OCI-LY3 (cell line): ENCODE data around the gene HCAR3.
A peak's percentile ranks its signal among the peaks of the same experiment; 100 is the strongest.

Experiments used
- H2AFZ ChIP-seq: fragments of 200-600, 300-600 bp; shearing (Covaris generic); 2 replicates; pipeline ENCODE4 v1.6.0; 2014; ENCODE audit warnings: antibody characterized with exemption, low read depth, low read length
- H3K27ac ChIP-seq: fragments of 200-600, 300-600 bp; sonication (generic); 2 replicates; pipeline ENCODE4 v1.5.1; 2014; ENCODE audit warnings: mild to moderate bottlenecking, low read length, moderate library complexity, mixed read lengths
- H3K27me3 ChIP-seq: fragments of 200-600, 300-600 bp; sonication (generic); 2 replicates; pipeline ENCODE4 v1.6.1; 2014; ENCODE audit warnings: low read depth, low read length, mixed read lengths
- H3K36me3 ChIP-seq: fragments of 200-600, 300-600 bp; sonication (generic); replicated peaks from 2 replicates; pipeline ENCODE3; 2014; ENCODE audit warnings: low read depth, low read length, mixed read lengths
- H3K4me1 ChIP-seq: fragments of 300-600, 200-600 bp; sonication (generic); 2 replicates; pipeline ENCODE4 v1.6.1; 2014; ENCODE audit warnings: low read length, mixed read lengths
- H3K4me2 ChIP-seq: fragments of 200-600, 300-600 bp; sonication (generic); 2 replicates; pipeline ENCODE4 v1.6.1; 2014; ENCODE audit warnings: low read length, mixed read lengths
- H3K4me3 ChIP-seq: fragments of 300-600, 200-600 bp; sonication (generic); 2 replicates; pipeline ENCODE4 v1.5.1; 2014; ENCODE audit warnings: antibody characterized with exemption, mild to moderate bottlenecking, low read length, moderate library complexity
- H3K79me2 ChIP-seq: fragments of 300-600, 200-600 bp; shearing (Covaris generic); 2 replicates; pipeline ENCODE4 v1.6.1; 2014; ENCODE audit warnings: mild to moderate bottlenecking, low read length, mixed read lengths
- H3K9ac ChIP-seq: fragments of 300-600, 200-600 bp; shearing (Covaris generic); 2 replicates; pipeline ENCODE4 v1.6.0; 2014; ENCODE audit warnings: mild to moderate bottlenecking, low read length, moderate library complexity
- H3K9me3 ChIP-seq: fragments of 200-600, 300-600 bp; shearing (Covaris generic); 2 replicates; pipeline ENCODE4 v1.6.1; 2014; ENCODE audit warnings: low read length, mixed read lengths; ENCODE audit not compliant: insufficient read depth
- H4K20me1 ChIP-seq: fragments of 200-600, 300-600 bp; sonication (generic); 2 replicates; pipeline ENCODE4 v1.6.1; 2016; ENCODE audit warnings: low read length, mixed read lengths; ENCODE audit not compliant: insufficient read depth
- EZH2phosphoT487 ChIP-seq: fragments of 200-600 bp; shearing (Covaris generic); IDR thresholded peaks from 2 replicates; pipeline ENCODE4 v1.6.1; 2018; ENCODE audit warnings: antibody characterized with exemption, mixed run types, low read depth
- TF ChIP-seq, protein P1 (sequence below): fragments of 200-600, 300-600 bp; sonication (generic); IDR thresholded peaks from 2 replicates; pipeline ENCODE4 v1.5.1; 2014; ENCODE audit warnings: antibody characterized with exemption, low read length, low read depth

HCAR3 gene

DNA sequence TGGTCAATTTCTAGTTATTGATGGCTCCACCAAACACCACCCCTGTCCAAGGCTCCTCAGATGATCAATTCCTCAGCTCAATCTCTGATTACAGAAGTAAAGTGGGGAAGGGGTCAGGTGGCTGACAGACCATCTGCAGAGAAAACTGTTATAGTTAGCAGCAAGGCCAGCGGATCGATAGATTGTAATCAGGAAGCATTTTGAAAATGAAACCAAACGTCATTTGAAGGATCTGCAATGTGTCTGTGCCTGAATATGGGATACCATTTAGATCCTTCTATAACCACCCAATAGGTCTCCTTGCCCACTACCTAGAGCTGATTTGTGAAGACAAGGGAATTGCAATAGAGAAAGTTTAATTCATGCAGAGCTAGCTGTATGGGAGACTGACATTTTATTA is 25.0 kb downstream of the HCAR3 start:
- H3K9ac ChIP-seq, result no peak overlapping the region

DNA sequence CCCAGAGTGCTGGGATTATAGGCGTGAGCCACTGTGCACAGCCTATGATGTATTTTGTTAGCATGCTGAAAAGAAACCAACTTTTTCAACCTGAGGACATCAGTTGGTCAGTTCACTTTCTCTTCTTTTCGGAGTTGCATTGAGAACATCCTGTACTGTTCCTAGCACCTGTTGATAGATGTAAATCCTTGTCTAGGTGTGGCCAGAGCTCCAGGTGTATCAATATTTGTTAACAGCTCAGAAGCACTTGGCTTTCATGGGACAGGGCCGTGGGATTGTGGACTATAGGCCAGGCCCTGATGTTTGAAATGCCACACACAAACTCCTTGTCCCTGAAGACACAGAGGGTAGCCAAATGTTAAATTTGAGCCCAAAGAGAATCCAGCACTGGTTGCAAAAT is 28.3 kb downstream of the HCAR3 start:
- no peak overlapping the region for H3K27ac ChIP-seq
- no peaks in the 10 kb centered on the region for H3K9me3 ChIP-seq
- H3K36me3 ChIP-seq, result no peaks in the 10 kb centered on the region
- H4K20me1 ChIP-seq, result no peaks in the 10 kb centered on the region
- H3K79me2 ChIP-seq, result no peaks in the 10 kb centered on the region
- H3K4me1 ChIP-seq, result peaks cover 4% of the 10 kb centered on the region; the same call in 1 of the 2 replicates
- no peak overlapping the region for H3K4me2 ChIP-seq
- no peak overlapping the region for H2AFZ ChIP-seq
- TF ChIP-seq, protein P1, sequence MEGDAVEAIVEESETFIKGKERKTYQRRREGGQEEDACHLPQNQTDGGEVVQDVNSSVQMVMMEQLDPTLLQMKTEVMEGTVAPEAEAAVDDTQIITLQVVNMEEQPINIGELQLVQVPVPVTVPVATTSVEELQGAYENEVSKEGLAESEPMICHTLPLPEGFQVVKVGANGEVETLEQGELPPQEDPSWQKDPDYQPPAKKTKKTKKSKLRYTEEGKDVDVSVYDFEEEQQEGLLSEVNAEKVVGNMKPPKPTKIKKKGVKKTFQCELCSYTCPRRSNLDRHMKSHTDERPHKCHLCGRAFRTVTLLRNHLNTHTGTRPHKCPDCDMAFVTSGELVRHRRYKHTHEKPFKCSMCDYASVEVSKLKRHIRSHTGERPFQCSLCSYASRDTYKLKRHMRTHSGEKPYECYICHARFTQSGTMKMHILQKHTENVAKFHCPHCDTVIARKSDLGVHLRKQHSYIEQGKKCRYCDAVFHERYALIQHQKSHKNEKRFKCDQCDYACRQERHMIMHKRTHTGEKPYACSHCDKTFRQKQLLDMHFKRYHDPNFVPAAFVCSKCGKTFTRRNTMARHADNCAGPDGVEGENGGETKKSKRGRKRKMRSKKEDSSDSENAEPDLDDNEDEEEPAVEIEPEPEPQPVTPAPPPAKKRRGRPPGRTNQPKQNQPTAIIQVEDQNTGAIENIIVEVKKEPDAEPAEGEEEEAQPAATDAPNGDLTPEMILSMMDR, result no peak
- no peak for TF ChIP-seq EZH2phosphoT487
- no peaks in the 10 kb centered on the region for H3K27me3 ChIP-seq
- no peak overlapping the region for H3K9ac ChIP-seq
- H3K4me3 ChIP-seq, result no peak overlapping the region

More for the DNA sequence above, 25.0 kb downstream of the HCAR3 start:
- Histone ChIP-seq H3K4me3 (peak overlapping the region; percentile 47; the same call in 1 of the 2 replicates), H3K36me3 (no peaks in the 10 kb centered on the region), H4K20me1 (no peaks in the 10 kb centered on the region), H3K4me1 (peaks cover 4% of the 10 kb centered on the region; the same call in 1 of the 2 replicates), H3K27ac (no peak overlapping the region), H3K9me3 (no peaks in the 10 kb centered on the region), H2AFZ (peak overlapping the region; percentile 62), H3K4me2 (peak overlapping the region; percentile 70), H3K27me3 (no peaks in the 10 kb centered on the region), H3K79me2 (no peaks in the 10 kb centered on the region)
- TF ChIP-seq, protein P1, result no peak
- no peak for TF ChIP-seq EZH2phosphoT487

DNA sequence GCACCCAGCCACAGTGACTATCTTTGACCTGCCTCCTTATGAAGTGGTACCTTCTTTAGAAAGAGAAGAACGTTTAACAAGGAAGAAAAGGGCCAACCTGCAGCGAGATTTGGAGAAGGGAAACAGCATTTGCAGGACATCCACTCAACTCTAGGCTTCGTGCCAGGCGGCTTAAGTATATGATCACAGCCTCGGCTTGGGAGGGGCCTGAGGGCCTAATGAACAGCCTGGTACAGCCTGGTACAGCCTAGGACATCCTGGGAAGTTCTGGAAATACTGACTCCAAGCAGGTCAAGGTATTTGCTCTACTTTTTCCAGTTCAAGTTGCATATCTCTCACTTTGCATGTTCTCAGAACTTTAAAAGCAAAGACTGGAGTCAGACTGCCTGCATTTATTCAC is 29.5 kb downstream of the HCAR3 start:
- H4K20me1 ChIP-seq, result no peaks in the 10 kb centered on the region
- no peak overlapping the region for H3K4me2 ChIP-seq
- no peaks in the 10 kb centered on the region for H3K27me3 ChIP-seq
- no peak overlapping the region for H3K9ac ChIP-seq
- H3K27ac ChIP-seq, result no peak overlapping the region
- H2AFZ ChIP-seq, result no peak overlapping the region
- no peaks in the 10 kb centered on the region for H3K36me3 ChIP-seq
- H3K9me3 ChIP-seq, result no peaks in the 10 kb centered on the region
- TF ChIP-seq, protein P1, result no peak
- no peak for TF ChIP-seq EZH2phosphoT487
- H3K4me3 ChIP-seq, result no peak overlapping the region
- H3K79me2 ChIP-seq, result no peaks in the 10 kb centered on the region
- peaks cover 4% of the 10 kb centered on the region; the same call in 1 of the 2 replicates for H3K4me1 ChIP-seq

DNA sequence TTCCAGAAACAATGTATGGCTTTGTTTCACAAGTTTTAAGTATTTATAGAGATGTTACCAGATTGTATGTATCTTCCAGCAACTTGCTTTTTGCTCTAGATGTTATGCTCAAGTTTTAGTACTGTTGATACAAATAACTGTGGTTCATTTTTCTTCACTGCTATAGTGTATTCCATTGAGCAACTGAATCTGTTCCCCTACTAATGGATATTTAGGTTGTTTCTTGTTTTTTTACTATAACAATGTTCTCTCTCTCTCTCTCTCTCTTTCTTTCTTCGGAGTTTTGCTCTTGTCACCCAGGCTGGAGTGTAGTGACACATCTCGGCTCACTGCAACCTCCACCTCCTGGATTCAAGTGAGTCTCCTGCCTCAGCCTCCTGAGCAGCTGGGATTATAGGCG is 30.1 kb downstream of the HCAR3 start:
- Histone ChIP-seq H3K79me2 (no peaks in the 10 kb centered on the region), H3K27me3 (no peaks in the 10 kb centered on the region), H3K9ac (no peak overlapping the region), H3K9me3 (no peaks in the 10 kb centered on the region), H3K27ac (no peak overlapping the region), H2AFZ (no peak overlapping the region), H3K4me1 (peaks cover 2% of the 10 kb centered on the region; the same call in 1 of the 2 replicates), H3K4me2 (no peak overlapping the region), H3K4me3 (no peak overlapping the region), H3K36me3 (no peaks in the 10 kb centered on the region), H4K20me1 (no peaks in the 10 kb centered on the region)
- TF ChIP-seq, protein P1, result no peak
